Activated T-cell treated with anti-CD3 and anti-CD28 coated beads for 4 hours (primary cell): ENCODE results near the gene BRD7.

Experiments used
- DNase-seq: peaks from one replicate; pipeline ENCODE4 v3.0.0-alpha.2; 2020

The BRD7 gene

GRCh38 chr16:50318796-50319578 is 49.8 kb downstream of the BRD7 start:
- DNase-seq = no peak

DNA sequence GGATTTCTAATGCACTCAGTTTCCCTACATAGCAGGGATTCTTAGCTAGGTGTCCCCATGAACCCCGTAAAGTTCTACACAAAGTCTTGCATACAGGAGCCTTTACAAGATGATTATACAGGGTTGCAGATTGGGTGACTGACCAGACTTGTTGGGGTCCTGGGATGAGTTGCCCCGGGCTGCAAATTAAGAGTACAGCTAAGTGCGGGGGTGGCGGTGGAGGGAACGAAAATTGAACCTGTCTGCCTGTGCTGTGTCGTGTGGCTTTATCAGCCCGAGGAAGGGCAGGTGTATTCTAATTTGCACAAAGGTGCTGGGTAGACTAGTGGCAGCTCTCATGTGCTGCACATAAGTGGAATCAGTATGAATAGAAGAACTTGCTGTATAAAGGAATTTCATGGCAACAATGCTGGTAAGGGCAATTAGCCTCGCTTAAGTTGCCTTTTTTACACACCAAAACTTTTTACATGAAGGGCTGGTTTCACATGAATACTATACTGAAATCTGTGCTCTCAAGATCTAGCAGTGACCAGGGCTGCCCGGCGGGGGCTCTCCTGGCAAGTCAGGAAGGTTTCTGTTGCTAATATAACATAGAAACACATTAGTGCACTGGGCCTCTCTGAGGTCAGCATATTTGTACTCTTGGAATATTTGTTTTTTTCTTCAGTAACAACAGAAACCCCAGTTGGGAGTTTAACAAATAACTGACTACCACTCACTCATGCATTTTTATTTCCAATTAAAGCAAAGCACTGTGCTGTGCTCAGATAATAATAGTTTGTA is 51.7 kb downstream of the BRD7 start:
- DNase-seq = no peak

GRCh38 chr16:50316102-50316847 is 52.5 kb downstream of the BRD7 start:
- no peak for DNase-seq

GRCh38 chr16:50315346-50315997 is 53.3 kb downstream of the BRD7 start:
- DNase-seq = no peak

GRCh38 chr16:50314665-50315064 is 54.1 kb downstream of the BRD7 start:
- DNase-seq = no peak

- no peak for DNase-seq
Observed at GRCh38 chr16:50313596-50314478, 55.0 kb downstream of the BRD7 start.

- no peak for DNase-seq
Observed at GRCh38 chr16:50311891-50312501, 56.8 kb downstream of the BRD7 start.

DNA sequence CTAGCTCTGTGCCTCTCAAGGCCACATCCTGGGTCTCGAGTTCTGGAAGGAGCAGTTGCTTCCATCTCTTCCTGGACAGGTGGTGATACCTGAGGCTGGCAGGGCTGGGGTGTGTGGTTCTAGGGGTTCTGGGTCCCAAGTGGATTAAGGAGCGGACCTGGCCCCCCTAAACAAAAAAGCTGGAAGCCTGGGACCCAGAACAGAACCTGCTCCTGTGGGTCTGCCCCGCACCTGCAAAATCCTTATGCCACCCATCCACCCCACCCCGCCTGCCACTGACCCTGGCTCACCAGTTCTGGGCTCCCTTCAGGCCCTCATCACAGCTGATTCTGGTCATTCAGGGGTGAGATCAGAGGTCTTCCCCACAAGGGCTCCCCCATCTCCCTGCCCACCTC is 57.7 kb downstream of the BRD7 start:
- DNase-seq = no peak

DNA sequence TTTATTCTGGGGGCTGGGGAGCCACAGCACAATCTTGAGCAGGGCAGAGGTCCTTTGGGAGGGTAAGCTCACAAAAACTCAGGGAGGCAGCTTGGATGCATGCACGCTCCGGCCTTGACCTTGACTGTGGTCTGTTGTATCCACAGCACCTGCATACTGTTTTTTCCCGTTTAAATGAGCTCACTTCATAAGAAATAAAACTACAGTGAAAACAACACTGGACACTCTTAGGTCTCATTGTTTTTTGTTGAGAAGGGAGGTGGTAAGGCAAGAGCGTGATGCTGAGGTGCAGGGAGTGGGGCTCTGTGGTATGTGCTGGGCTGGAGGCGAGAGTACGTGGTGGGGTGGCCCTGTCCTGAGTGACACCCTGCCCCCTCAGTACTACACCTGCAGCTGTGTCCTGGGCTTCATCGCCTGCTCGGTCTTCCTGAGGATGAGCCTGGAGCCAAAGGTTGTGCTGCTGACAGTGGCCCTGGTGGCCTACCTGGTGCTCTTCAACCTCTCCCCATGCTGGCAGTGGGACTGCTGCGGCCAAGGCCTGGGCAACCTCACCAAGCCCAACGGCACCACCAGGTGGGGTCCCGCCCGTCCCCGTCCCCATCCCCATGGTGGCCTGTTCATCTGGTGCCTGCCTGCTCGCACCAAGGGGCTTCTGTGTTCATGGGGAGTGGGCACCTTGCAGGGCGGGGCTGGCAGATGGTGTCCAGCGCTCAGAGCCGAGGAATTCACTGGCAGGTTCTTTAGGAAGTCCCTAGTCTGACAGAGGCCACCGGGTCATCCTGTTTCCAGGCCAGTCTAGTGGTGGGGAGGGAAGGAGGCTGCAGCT is 58.3 kb downstream of the BRD7 start:
- DNase-seq = no peak

GRCh38 chr16:50309527-50310307 is 59.1 kb downstream of the BRD7 start:
- DNase-seq = no peak

DNA sequence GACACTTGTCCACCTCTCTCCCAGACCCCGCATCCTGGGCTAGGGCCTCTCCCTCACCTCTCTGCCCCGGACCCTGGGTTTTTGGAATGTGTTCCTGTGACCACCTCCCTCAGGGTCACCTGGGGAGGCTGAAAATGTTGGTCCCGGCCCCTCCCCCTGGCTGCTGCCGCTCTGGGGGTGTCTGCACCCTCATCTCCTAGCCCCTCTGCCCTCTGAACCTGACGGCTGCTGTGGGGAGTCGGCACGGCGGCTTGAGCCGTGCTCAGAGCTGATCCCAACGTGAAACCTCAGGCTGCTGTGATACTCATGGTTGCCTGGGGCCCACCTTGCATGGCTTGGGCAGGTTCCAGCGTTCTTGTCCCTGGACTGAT is 59.6 kb downstream of the BRD7 start:
- DNase-seq = no peak

- DNase-seq = no peak
Observed at GRCh38 chr16:50308237-50308965, 60.4 kb downstream of the BRD7 start.

DNA sequence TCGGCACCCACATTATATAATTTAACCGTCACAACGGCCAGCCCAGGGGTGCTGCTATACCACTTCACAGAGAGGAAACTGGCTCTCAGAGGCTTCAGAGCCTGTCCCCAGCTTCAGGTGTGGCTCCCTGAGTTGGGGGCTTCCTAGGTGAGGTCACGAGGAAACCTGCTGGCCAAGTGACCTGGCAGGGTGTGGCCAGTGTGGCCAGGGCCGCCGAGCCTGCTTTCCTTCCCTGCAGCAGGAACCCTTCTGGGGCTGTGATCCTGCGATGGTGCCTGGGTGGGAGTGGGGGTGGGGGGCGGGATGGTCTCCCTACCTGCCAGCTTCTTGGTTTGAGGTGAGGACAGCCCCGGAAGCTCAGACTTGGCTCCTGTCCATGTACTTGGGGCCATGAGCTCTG is 62.5 kb downstream of the BRD7 start:
- no peak for DNase-seq

- no peak for DNase-seq
Observed at GRCh38 chr16:50305441-50306061, 63.2 kb downstream of the BRD7 start.

DNA sequence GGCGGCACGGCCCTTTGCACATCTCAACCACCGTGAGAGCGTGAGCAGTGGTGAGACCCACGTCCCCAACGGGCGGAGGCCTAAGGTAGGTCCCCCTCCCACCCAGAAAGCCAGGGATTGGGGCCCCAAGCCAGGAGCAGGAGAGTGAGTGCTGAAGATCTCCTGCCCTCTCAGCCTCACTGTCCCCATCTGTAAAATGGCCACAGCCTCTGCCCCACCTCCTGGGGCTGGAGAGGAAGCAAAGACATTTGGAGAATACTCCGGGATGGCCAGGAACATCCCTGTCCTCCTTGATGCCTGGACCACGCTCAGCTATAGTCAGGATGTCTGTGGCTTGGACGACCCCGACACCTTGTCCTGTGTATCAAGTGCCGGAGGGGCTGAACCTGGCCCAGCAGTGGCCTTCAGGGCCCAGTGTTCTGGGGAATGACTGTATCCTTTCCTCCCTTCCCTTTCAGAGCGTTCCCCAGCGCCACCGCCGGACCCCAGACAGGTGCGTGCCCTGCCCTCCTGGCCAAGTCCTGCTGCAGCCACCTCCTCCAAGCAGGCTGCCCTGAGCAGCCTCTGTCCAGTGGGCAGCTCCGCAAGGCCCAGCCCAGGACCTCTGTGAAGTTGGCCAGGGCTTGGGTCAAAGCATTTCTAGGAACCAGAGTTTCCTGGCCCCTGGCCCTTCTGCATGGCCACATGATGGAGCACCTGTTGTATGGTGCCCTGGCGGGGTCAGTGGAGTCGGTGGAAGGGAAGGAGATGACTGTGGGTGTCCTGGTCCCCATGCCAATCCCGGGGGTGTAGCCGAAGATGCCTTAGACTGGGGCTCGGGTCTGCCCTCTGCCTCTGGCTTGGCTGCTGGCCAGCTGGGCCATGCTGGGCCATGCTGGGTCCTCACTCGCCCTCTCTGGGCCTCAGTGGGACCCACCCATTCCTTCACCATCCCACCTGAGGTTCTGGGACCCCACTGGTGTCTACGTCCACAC is 64.0 kb downstream of the BRD7 start:
- DNase-seq = no peak

DNA sequence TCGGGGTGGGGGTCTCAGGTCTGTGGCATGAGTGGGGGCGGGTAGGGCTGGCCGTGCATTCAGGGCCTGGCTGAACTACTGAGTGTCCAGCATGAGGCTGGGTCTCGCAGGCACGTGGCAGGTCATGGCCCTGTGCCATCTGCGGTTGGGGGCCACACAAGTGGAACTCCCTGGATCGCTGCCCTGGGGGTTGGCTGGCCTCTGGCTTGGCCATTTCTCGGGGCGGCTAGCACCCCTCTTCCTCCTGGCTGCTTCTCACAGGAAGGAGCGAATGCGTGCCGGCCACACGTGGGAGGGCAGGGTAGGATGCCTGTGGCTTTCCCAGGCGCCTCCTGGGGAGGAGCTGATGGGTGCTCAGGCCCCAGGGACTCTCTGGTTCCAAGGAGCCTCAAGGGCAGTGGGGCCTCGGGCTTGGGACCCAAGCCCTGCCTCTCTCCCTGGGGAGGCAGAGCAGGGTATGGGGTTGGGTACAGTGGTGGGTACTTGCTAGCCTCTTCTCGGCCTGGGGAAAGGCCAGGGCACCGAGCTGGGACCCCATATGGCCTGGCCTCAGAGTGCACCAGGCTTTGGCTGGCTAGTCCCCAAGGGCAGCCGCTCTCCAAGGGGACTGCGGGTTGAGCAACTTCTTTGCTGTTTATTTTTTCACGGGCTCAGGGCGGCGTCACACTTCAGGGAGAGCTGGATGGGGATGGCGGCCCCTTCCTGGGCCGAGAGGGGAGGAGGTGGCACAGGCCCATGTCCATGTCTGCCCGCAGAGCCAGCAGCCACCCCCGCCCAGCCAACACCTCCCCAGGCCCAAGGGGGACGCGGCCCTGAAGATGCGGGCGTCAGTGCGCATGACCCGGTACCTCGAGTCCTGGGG is 65.0 kb downstream of the BRD7 start:
- no peak for DNase-seq
